ENCODE data around the gene SPTBN4.

The SPTBN4 gene

DNA sequence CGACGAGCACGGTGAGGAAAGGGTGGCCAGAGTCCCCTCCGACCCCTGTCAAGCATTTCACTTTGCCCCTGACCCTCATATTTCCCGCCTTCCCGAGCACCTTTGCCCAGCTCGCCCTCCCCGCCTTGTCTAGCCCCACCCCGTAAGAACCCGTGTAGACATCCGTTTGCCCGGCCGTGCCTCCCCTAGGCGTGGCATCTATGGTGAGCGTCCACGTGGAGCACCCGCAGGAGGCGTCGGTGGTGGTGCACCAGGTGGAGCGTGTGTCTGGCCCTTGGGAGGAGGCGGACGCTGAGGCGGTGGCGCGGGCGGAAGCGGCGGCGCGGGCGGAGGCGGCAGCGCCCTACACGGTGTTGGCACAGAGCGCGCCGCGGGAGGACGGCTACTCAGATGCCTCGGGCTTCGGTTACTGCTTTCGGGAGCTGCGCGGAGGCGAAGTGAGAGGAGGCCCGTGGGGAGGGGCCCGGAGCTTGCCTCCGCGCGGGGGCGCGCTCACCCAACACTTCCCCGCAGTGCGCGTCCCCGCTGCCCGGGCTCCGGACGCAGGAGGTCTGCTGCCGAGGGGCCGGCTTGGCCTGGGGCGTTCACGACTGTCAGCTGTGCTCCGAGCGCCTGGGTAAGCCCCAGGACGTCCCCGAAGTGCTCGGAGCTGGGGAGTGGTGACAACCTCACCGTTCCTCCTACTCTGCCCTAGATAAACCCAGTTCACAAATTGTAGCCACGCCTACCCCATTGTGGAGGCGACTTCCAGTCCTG is 138.6 kb downstream of the SPTBN4 start:
- WGBS (ENCODE audit: extremely low coverage, insufficient coverage, insufficient read length), result no CpG with 5 or more reads among the region's 71 CpGs

GRCh38 chr19:40607311-40608239 is 140.8 kb downstream of the SPTBN4 start:
- no peak overlapping the region for H4K12ac ChIP-seq (ENCODE audit: low read depth, low read length)
- no peak overlapping the region for H2BK120ac ChIP-seq (ENCODE audit: insufficient read depth, low read length, poor library complexity)
- peak overlapping the region; percentile 23 for H3K4me3 ChIP-seq (ENCODE audit: low read depth, low read length)
- H3K9me3 ChIP-seq (ENCODE audit: insufficient read depth, low read depth, low read length), result peaks cover 8% of the 10 kb centered on the region
- H3K18ac ChIP-seq (ENCODE audit: low read length), result no peak overlapping the region
- H4K91ac ChIP-seq (ENCODE audit: low read depth, low read length), result no peak overlapping the region
- DNase-seq, result peak in 1 of 2 donors; percentile 42
- H2BK12ac ChIP-seq (ENCODE audit: low read length), result no peak overlapping the region
- peaks cover 28 to 42% of the 10 kb centered on the region in 2 experiments for H3K4me1 ChIP-seq (ENCODE audit: control insufficient read depth in 1 of 2, insufficient read depth in 2 of 2, low read length in 2 of 2)
- H3K36me3 ChIP-seq (ENCODE audit: control insufficient read depth in 1 of 2, insufficient read depth in 2 of 2, low read length in 2 of 2), result peaks cover 0 to 3% of the 10 kb centered on the region in 2 experiments
- no peak overlapping the region for H2BK5ac ChIP-seq (ENCODE audit: low read depth, low read length, poor library complexity)
- H3K27ac ChIP-seq (ENCODE audit: low read depth, low read length), result no peak overlapping the region
- no peak overlapping the region for H3K4ac ChIP-seq (ENCODE audit: low read depth, low read length)
- H2AFZ ChIP-seq (ENCODE audit: insufficient read depth, low read length, poor library complexity), result no peak overlapping the region
- H3K79me2 ChIP-seq (ENCODE audit: control insufficient read depth, insufficient read depth, low read length, poor library complexity), result no peaks in the 10 kb centered on the region
- H3K23ac ChIP-seq (ENCODE audit: low read length), result no peak overlapping the region
- no peak overlapping the region for H3K9ac ChIP-seq (ENCODE audit: low read length)
- H3K27me3 ChIP-seq (ENCODE audit: insufficient read depth, low read length), result peaks cover 6% of the 10 kb centered on the region
- H3K4me2 ChIP-seq (ENCODE audit: low read length), result no peak overlapping the region
- WGBS (ENCODE audit: extremely low coverage, insufficient coverage, insufficient read length), result no CpG with 5 or more reads among the region's 31 CpGs
- H4K8ac ChIP-seq (ENCODE audit: low read depth, low read length), result no peak overlapping the region
- peak overlapping the region; percentile 10 for H2AK5ac ChIP-seq (ENCODE audit: low read length)
- H3K79me1 ChIP-seq (ENCODE audit: low read length), result peaks cover 25% of the 10 kb centered on the region
- H3K14ac ChIP-seq (ENCODE audit: low read length), result no peak overlapping the region

More for the DNA sequence above, 138.6 kb downstream of the SPTBN4 start:
- H3K9me3 ChIP-seq (ENCODE audit: insufficient read depth, low read depth, low read length), result peaks cover 4% of the 10 kb centered on the region
- H3K18ac ChIP-seq (ENCODE audit: low read length), result peak overlapping the region; percentile 81
- H3K27me3 ChIP-seq (ENCODE audit: insufficient read depth, low read length), result peaks cover 20% of the 10 kb centered on the region
- H3K14ac ChIP-seq (ENCODE audit: low read length), result peak overlapping the region; percentile 46
- peak overlapping the region; percentile 40 for H3K4ac ChIP-seq (ENCODE audit: low read depth, low read length)
- H3K4me1 ChIP-seq (ENCODE audit: control insufficient read depth in 1 of 2, insufficient read depth in 2 of 2, low read length in 2 of 2), result peaks cover 31 to 47% of the 10 kb centered on the region in 2 experiments
- H3K79me1 ChIP-seq (ENCODE audit: low read length), result peaks cover 28% of the 10 kb centered on the region
- peak overlapping the region; percentile 52 for H4K8ac ChIP-seq (ENCODE audit: low read depth, low read length)
- peak overlapping the region; percentile 14 for H2BK5ac ChIP-seq (ENCODE audit: low read depth, low read length, poor library complexity)
- H2AK5ac ChIP-seq (ENCODE audit: low read length), result peak overlapping the region; percentile 29
- peak overlapping the region; percentile 61 for H2BK12ac ChIP-seq (ENCODE audit: low read length)
- peak overlapping the region; percentile 58 for H3K4me3 ChIP-seq (ENCODE audit: low read depth, low read length)
- no peaks in the 10 kb centered on the region for H3K36me3 ChIP-seq (ENCODE audit: control insufficient read depth in 1 of 2, insufficient read depth in 2 of 2, low read length in 2 of 2)
- H3K9ac ChIP-seq (ENCODE audit: low read length), result no peak overlapping the region
- no peak overlapping the region for H3K23ac ChIP-seq (ENCODE audit: low read length)
- H4K91ac ChIP-seq (ENCODE audit: low read depth, low read length), result peak overlapping the region; percentile 71
- peak overlapping the region; percentile 49 for H4K12ac ChIP-seq (ENCODE audit: low read depth, low read length)
- H3K4me2 ChIP-seq (ENCODE audit: low read length), result peak overlapping the region; percentile 65
- peak overlapping the region; percentile 85 for H2AFZ ChIP-seq (ENCODE audit: insufficient read depth, low read length, poor library complexity)
- H2BK120ac ChIP-seq (ENCODE audit: insufficient read depth, low read length, poor library complexity), result peak overlapping the region; percentile 35
- no peaks in the 10 kb centered on the region for H3K79me2 ChIP-seq (ENCODE audit: control insufficient read depth, insufficient read depth, low read length, poor library complexity)
- peak overlapping the region; percentile 15 for H3K27ac ChIP-seq (ENCODE audit: low read depth, low read length)
- DNase-seq, result peak; percentile 96

GRCh38 chr19:40608240-40608621 is 141.4 kb downstream of the SPTBN4 start:
- Histone ChIP-seq H2AFZ (ENCODE audit: insufficient read depth, low read length, poor library complexity) (no peak overlapping the region), H3K4ac (ENCODE audit: low read depth, low read length) (no peak overlapping the region), H2BK5ac (ENCODE audit: low read depth, low read length, poor library complexity) (no peak overlapping the region), H2BK12ac (ENCODE audit: low read length) (no peak overlapping the region), H3K79me2 (ENCODE audit: control insufficient read depth, insufficient read depth, low read length, poor library complexity) (no peaks in the 10 kb centered on the region), H3K18ac (ENCODE audit: low read length) (no peak overlapping the region), H4K12ac (ENCODE audit: low read depth, low read length) (no peak overlapping the region), H4K8ac (ENCODE audit: low read depth, low read length) (no peak overlapping the region), H3K23ac (ENCODE audit: low read length) (no peak overlapping the region), H3K4me2 (ENCODE audit: low read length) (no peak overlapping the region), H3K9me3 (ENCODE audit: insufficient read depth, low read depth, low read length) (peaks cover 14% of the 10 kb centered on the region), H3K4me1 (ENCODE audit: control insufficient read depth in 1 of 2, insufficient read depth in 2 of 2, low read length in 2 of 2) (peaks cover 28 to 36% of the 10 kb centered on the region in 2 experiments), H3K9ac (ENCODE audit: low read length) (no peak overlapping the region), H3K36me3 (ENCODE audit: control insufficient read depth in 1 of 2, insufficient read depth in 2 of 2, low read length in 2 of 2) (peaks cover 0 to 3% of the 10 kb centered on the region in 2 experiments), H3K27ac (ENCODE audit: low read depth, low read length) (no peak overlapping the region), H4K91ac (ENCODE audit: low read depth, low read length) (no peak overlapping the region), H2BK120ac (ENCODE audit: insufficient read depth, low read length, poor library complexity) (no peak overlapping the region), H3K4me3 (ENCODE audit: low read depth, low read length) (no peak overlapping the region), H3K27me3 (ENCODE audit: insufficient read depth, low read length) (peaks cover 6% of the 10 kb centered on the region), H2AK5ac (ENCODE audit: low read length) (no peak overlapping the region), H3K14ac (ENCODE audit: low read length) (no peak overlapping the region), H3K79me1 (ENCODE audit: low read length) (peaks cover 22% of the 10 kb centered on the region)
- no CpG with 5 or more reads among the region's 14 CpGs for WGBS (ENCODE audit: extremely low coverage, insufficient coverage, insufficient read length)
- no peak for DNase-seq

GRCh38 chr19:40608957-40609356 is 142.2 kb downstream of the SPTBN4 start:
- Histone ChIP-seq H2AFZ (ENCODE audit: insufficient read depth, low read length, poor library complexity) (no peak overlapping the region), H3K4me3 (ENCODE audit: low read depth, low read length) (no peak overlapping the region)
- DNase-seq, result peak; percentile 18 to 46

More at GRCh38 chr19:40608957-40609356, 142.2 kb downstream of the SPTBN4 start:
- H4K91ac ChIP-seq (ENCODE audit: low read depth, low read length), result no peak overlapping the region
- H2BK12ac ChIP-seq (ENCODE audit: low read length), result no peak overlapping the region
- peaks cover 6% of the 10 kb centered on the region for H3K27me3 ChIP-seq (ENCODE audit: insufficient read depth, low read length)
- H3K18ac ChIP-seq (ENCODE audit: low read length), result no peak overlapping the region
- H3K4ac ChIP-seq (ENCODE audit: low read depth, low read length), result no peak overlapping the region
- peaks cover 0 to 3% of the 10 kb centered on the region in 2 experiments for H3K36me3 ChIP-seq (ENCODE audit: control insufficient read depth in 1 of 2, insufficient read depth in 2 of 2, low read length in 2 of 2)
- no peak overlapping the region for H2AK5ac ChIP-seq (ENCODE audit: low read length)
- no peak overlapping the region for H4K12ac ChIP-seq (ENCODE audit: low read depth, low read length)
- H3K4me2 ChIP-seq (ENCODE audit: low read length), result no peak overlapping the region
- H3K79me2 ChIP-seq (ENCODE audit: control insufficient read depth, insufficient read depth, low read length, poor library complexity), result no peaks in the 10 kb centered on the region
- no peak overlapping the region for H3K23ac ChIP-seq (ENCODE audit: low read length)
- no CpG with 5 or more reads among the region's 4 CpGs for WGBS (ENCODE audit: extremely low coverage, insufficient coverage, insufficient read length)
- no peak overlapping the region for H3K14ac ChIP-seq (ENCODE audit: low read length)
- no peak overlapping the region for H3K9ac ChIP-seq (ENCODE audit: low read length)
- peaks cover 28 to 34% of the 10 kb centered on the region in 2 experiments for H3K4me1 ChIP-seq (ENCODE audit: control insufficient read depth in 1 of 2, insufficient read depth in 2 of 2, low read length in 2 of 2)
- no peak overlapping the region for H4K8ac ChIP-seq (ENCODE audit: low read depth, low read length)
- no peak overlapping the region for H2BK120ac ChIP-seq (ENCODE audit: insufficient read depth, low read length, poor library complexity)
- H2BK5ac ChIP-seq (ENCODE audit: low read depth, low read length, poor library complexity), result no peak overlapping the region
- no peak overlapping the region for H3K27ac ChIP-seq (ENCODE audit: low read depth, low read length)
- H3K79me1 ChIP-seq (ENCODE audit: low read length), result peaks cover 25% of the 10 kb centered on the region
- peaks cover 15% of the 10 kb centered on the region for H3K9me3 ChIP-seq (ENCODE audit: insufficient read depth, low read depth, low read length)

All from trophoblast cell (in vitro differentiated cells and primary cell).